GOT3 (cell line): ENCODE measurements around the gene ALOX5AP.

ENCODE experiments used
- DNase-seq: peaks from one replicate; lab custom pipeline; 2025; ENCODE audit warnings: mixed read lengths; lab: John Stamatoyannopoulos, UW

Gene ALOX5AP

DNA sequence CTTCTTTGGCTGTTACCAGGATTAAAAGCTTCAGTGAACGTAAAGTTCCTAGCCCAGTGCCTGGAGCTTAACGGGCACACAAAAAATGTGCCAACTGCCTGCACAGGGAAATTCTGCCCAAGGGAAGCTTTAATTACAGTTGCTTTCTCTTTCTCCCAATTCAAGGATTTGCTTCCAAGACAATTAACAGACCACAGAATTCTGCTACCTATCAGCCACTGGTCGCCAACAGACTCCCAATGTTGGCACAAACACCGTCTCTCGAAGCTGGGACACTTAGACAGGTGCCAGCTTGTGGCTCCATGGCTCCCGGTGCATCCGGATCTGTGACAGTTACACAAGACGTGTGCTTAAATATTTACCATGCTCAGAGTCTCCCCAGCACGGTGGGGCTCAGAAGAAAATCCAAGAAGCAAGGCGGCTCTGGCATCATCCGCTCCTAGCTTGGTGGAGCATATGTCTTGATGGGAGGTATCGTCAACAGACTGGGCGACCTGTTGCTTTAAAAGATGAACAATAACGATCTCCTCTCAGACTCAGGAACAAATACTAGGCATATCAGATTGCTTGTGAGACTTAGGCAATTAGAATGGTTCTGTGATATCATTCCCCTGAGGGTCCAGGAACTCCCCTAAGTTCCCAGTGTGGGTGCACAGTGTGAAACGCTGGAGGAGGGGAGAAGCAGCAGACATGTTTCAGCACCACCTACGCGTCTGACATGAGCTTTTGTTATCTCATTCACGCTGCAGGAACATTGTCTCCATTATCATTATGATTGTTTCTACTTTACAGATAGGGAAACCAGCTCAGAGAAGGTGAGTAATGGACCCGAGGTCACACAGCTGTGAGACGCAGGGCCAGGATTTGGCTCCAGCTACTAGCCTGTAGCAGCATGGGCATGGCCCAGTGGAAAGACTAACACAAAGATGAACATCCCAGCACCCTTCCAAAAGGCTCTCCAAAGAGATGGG is 61.6 kb downstream of the ALOX5AP start:
- DNase-seq: no peak

DNA sequence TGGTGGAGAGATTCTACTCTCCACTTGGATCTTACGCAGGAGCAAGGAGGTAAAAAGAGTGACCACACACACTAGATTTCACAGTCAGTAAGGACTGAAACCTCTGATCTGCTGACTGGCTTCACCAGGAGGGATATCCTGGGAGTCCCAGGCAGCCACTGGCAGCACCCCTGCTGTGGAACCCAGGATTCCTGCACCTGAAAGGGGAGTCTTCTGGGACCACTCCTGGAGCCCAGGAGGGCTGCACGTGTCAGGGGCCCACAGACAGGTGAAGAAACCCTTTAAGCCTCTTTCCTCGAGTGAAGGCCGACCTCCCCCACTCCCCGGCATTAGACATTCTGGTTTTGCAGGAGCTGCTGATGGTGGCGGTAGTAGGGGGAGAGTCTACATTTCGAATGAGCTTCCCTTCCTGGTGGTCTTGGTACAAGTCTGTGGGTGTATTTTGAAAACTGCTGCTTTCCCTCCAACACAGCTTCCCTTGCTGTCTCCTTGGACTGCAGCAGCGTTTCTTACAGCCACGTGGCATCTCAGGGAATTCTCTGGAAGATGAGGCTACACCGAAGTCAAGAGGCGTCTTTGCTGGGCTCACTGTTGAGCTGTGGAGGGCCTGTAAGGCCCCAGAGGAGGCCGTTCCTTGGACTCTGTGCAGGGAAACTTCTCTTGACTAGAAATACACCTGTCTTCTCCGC is 62.6 kb downstream of the ALOX5AP start:
- DNase-seq: no peak

DNA sequence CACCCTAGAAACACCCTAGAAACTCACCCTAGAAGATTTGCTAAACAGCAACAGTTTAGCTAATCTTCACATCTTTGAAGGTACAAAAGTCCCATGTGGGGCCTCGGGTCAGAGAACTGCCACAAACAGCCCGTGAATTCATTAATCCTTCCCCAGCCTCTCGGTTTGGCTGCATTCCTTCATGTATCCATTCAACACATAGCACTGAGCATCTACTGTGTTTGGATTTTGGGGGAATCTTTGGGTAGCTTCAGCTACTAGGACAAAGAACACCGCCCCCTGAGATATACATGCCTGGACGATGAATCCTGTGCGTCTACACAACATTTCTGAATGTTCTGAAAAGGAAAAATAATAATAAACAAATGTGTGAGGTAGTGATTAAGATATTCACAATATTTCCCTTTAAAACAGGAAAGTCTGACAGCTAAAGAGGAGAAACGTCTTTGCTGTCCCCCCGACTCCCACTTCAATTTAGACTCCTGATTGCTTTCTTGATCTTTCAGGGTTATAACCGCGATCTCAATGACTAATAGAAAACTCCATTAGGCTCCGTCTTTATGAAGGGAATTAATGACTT is 63.5 kb downstream of the ALOX5AP start:
- no peak for DNase-seq

DNA sequence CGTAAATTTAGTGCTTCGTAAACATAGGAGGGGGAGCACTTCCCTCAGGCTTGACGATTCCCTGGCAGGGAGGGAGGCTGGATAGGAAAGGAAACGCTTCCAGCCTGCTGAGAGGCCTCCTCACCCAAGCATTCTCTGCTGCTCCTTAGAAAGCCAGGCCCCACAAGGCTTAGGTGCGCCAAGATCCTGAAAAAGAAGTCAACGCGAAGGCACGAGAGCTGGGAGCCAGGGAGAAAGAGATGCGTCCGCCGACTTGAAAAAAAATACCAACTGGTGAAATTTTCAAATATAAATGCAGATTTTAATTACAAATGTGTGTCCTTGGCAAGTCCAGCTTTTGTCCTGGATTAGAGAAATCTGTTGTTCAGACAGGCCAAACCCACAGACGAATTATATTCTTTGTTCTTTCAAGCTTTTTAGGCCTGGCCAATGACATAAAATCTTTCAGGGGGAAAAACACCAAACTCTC is 64.0 kb downstream of the ALOX5AP start:
- DNase-seq: no peak

DNA sequence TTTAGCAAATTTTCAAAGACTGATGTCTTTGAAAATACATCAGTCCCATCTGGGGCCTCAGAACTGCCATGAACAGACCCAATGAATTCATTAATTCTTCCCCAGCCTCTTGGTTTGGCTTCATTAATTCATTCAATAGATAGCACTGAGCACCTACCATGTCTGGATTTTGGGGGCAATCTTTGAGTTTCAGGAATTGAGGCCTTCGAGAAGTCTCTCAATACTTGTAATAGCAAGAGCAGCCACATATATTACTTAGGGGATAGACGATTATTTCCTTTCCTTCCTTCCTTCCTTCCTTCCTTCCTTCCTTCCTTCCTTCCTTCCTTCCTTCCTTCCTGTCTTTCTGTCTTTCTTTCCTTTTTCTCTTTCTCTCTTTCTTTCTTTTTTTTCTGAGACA is 64.8 kb downstream of the ALOX5AP start:
- DNase-seq: no peak

DNA sequence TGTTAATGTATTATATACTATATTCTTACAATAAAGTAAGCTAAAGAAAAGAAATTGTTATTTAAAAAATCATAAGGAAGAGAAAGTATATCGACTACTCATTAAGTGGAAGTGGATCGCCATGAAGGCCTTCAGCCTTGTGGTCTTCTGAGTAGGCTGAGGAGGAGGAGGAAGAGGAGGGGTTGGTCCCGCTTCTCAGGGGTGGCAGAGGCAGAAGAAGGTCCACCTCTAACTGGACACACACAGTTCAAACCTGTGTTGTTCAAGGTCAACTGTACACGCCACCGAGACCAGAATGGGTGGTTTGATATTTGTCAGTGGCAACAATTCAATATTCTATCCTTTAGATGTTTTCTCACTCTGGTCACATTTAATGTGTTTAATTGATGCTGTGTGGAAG is 67.2 kb downstream of the ALOX5AP start:
- no peak for DNase-seq

DNA sequence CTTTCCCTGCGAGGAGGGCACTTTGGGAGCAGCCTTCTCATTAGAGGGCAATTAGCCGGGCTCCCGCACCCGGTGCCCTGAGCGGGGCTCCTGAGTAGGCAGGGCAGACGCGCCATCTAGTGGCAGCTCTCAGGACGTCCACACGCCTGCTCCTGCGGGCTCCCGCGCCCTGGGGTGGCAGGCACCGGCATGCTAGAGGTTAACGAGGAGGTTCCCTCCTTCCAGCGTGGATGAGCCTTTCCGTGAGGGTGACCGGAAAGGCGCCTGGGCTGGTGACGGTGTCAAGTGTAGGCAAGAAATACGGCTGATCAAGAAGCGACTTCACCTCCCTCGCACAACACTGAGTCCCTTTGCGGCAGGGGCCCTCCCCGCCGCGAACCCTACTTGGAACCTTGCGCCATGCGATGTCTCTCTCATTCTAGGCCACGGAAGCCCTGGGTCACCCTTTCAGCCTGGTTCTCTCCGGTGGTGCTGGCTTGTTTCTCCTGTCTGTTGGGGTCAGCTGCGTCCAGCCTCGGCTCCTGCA is 67.7 kb downstream of the ALOX5AP start:
- peak; percentile 52 for DNase-seq

DNA sequence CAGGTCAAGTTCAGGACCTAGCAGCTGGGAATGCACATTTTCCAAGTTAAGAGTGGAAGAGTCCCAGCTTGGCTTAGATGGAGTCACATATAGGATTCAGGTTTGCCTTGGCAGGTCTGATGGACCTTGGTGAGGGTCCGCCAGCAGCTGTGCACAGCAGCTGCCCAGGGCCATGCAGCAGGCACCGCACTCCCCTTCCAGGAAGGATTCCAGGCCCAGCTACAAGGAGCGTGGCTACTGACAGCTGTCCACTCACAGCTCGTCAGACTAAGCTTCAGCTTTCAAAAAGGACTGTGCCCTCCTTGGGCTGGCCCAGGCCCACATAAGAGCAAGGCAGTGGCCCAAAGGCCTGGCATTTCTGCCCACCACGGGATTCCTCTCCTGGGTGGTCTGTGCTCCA is 68.4 kb downstream of the ALOX5AP start:
- no peak for DNase-seq

DNA sequence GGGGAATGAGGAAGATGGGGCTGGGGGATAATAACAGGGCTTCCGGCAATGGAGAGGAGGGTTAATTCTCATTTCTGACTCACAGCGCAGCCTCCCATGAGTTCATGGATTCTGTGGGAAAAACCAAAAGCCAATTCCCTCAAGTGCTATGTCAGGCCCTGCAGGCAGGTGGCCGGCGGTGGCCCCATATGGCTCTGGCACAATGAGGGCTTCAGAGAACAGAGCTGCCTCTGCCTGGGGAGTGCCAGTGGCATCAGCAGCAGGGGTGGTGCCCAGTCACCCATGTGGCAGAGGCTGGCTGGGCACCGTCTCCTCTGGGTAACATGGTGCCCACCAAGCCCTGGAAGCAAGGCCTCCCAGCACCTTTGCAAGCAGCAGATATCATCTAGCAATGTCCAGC is 69.1 kb downstream of the ALOX5AP start:
- DNase-seq: no peak

DNA sequence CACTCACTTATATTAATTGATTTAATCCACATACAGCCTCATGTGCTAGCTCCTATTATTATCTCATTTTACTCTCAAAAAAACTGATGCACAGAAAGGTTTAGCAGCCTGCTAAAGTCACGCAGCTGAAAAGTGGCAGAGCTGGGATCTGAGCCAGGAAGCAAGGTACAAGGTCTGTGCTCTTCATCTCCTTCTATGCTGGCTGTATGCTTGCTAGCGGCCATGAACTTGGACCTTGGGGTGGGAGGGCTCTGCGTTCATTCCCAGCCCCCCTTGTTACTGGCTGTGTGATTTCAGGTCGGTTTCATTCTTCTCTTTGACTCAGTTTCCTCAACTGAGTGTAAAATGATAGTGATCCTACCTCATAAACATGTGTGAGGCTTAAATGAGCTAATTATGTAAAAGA is 69.8 kb downstream of the ALOX5AP start:
- no peak for DNase-seq

DNA sequence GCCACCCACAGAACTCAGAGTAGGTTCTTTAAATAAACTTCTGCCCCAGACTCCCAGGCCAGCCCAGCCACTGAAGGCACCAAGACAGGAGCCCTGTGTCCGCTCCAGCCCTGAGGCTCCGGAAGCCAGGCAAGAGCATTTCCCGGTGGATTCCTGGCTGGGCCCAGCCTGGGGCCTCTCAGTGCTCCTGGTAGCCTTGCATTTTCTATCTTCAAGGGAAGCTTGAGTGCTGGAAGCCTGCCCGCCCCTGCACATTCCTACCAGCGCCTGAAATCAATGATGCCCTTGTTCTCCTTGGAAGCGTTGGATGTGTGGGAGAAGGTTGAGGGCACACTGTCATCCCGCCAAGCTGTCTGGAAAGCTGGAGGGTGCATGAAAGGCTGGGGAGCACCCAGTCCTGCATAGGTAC is 70.3 kb downstream of the ALOX5AP start:
- DNase-seq: no peak

DNA sequence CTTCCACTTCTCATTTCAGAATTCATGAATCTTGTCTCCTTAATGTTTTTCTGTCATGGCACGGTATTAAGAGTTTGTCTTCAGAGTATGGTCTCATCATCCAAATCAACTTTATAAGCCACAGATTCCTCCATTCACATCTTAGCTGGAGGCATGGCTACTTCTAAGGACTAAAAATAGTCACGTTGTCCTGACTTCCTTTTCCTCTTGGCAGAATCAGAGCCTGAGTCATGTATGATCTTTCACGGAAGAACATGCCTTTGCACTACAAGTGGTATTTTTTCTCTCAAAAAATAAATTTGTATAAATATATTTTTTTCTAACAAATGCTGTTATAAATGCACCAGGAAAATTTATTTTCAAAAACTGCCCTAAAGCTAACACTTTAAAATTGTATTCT is 71.4 kb downstream of the ALOX5AP start:
- no peak for DNase-seq

DNA sequence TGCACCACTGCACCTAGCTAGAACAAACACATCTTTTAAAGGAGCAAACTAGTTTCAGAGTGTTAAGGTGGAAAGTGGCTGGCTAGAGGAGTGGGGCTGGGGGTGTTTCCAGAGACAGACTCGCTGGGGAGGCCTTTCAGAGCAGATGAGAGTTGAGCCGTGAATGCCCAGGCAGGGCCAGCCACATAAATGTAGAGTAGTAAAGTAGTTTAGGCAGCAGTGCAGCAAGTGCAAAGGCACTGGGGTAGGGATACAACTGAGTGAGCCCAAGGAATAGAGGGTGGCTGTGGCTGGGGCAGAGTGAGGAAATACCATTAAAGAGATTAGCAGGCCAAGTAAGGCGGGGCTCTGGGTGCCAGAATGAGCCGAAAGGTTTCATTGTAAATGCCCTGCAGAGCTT is 72.0 kb downstream of the ALOX5AP start:
- no peak for DNase-seq

DNA sequence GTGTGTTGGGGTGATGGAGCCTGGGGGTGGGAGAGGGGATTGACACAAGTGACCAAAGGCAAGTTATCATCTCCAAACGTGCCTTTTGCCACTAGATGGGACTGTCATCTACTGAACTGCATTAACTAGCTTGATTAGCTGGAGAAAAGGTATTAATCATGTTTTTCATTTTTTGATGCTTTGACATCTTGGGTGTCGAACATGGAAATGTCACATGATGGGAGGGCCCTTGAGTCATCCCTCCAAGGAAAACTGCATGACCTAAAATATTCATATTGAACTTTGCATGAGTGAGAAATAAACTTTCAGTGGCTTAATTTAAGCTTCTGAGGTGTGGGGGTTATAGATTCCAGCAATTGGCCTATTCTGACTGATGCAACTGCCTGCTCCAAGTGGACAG is 73.3 kb downstream of the ALOX5AP start:
- DNase-seq: no peak

DNA sequence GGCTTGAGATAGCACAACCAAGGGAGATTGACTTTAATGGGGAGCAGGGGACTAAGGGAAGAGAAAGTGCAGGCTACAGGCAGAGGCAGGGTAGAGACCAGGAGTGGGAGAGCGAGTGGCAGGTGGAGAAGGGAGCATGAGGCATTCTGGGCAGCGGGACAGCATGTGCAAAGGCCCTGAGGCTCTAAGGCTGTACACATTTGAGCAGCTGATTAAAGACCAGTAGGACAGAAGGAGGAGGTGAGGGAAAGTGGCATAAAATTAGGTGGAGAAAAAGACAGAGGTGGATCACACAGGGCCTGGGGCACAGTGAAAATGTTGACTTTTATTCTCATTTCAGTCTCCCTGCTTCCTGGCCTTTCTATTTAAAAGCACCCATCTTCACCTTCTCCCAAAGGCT is 74.4 kb downstream of the ALOX5AP start:
- DNase-seq: no peak

DNA sequence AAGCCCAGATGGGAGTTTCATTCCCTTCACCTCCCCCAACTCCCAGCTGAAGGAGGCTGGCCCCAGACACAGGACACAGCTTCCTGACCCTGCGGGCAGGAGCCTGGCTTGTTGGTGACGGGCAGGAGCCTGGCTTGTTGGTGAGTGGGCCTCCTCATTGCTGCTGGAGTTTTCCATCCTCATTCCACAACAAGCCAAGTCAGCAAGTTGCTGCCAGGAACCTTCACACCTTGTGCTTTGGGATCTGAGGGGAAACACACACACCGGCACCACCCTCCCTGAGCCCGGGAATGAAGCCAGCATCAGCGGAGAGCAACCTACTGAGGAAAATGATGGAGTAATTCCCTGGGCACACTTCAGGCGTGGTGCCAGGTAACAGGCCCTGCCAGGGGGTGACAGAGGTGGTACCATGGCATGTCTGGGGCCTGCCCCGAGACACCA is 74.9 kb downstream of the ALOX5AP start:
- DNase-seq: no peak

DNA sequence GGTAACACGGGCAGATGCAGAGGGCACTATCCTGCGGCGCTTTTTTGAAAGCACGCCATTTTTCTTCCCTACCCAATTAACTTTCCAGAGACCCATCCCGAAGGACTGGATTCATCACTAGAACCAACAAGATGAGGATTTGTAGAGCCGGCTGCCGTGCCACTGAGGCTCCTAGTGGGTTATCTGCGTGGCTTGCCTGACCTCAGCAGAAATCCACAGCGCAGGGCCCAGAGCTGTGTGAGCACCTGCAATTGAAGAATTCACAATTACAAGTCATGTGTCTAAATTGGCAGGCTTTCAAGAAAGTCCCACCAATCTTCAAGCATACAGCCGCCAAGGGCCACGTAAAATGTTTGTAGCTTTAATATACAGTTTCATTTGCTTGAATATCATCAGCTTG is 75.5 kb downstream of the ALOX5AP start:
- no peak for DNase-seq
